Hematopoietic multipotent progenitor cell treated with erythropoietin and hydrocortisone succinate and interleukin-3 and kit ligand, for 17 days (in vitro differentiated cells): ENCODE measurements around the gene CACNA1B.

ENCODE experiments used
- DNase-seq: peaks from one replicate; pipeline ENCODE4 v3.0.0-alpha.2; 2015; ENCODE audit warnings: low spot score

Gene CACNA1B

GRCh38 chr9:137986268-137987099, 108.9 kb downstream of the CACNA1B start:
- no peak for DNase-seq

DNA sequence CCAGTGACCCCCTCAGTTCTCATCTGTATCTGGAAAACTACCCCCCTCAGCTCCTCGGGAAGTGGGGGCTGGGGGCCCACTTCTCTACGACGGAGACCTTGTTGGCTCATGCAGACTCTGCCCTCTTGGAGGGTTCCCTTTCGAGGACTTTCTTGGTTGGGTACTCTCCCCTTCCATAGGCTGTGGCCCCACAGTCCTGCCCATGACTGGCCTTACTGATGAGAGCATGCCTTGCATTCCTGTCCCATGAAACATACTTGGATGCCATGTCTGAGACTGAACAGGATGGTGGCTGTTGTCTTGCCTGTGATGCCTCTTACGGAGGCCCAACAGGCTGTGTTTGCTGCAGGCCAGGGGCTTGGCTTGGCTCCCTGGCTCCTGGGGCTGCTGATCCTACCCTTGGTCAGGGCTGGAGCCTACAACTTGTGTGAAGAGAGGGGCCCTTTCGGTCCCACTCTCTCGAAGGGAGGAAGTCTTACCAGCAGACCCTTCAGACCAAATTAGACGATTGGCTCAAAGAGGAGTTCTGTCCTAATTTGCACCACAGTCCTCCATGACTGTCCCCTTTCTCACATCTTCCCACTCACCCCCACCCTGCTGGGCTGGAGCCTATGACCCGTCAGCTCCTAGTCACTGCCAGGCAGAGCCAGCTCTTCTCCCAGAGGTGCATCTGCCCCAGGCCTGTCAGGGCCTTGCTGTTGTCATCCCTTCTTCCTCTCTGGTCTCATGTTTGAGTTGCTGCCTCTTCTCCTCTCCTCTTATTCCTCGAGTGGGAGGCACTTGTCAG, 109.9 kb downstream of the CACNA1B start:
- DNase-seq: no peak

- no peak for DNase-seq
These were observed 110.5 kb downstream of the CACNA1B start for GRCh38 chr9:137988051-137988450.

DNA sequence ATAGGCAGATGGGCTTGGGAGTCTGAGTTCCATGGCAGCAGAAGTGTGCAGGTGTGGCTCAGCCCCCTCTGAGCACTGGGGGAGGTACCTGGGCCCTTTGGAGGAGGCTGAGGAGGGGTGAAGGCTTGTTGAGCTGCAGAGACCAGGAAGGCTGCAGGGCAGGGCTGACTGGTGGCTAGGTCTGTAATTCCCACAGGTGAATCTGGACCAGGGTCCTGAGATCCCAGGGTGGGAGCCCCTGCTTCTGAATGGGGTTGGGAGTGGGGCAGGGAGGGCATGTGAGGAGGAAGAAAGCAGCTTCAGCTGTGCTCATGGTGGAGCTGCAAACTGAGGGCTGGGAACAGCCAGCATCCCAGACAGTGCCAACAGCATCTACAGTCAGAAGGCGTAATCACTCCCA, 111.1 kb downstream of the CACNA1B start:
- DNase-seq: no peak

DNA sequence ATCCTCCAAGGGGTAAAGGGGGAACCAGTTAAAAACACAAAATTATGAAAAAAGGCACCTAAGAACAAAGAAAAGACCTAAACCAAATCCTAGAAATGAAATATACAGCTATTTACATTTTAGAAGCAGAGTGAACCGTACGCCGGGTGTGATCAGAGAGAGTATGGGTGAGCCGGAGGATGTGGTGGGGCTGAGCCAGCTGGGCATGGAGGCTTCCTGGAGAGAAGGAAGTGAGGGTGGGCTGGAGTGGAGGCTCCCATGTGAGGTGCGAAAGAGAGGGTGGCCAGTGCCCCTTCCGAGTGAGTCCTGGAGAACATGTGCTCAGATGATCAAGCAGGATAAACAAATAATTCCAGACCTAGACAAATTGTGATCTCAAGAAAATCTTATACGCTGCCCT, 111.6 kb downstream of the CACNA1B start:
- DNase-seq: no peak

DNA sequence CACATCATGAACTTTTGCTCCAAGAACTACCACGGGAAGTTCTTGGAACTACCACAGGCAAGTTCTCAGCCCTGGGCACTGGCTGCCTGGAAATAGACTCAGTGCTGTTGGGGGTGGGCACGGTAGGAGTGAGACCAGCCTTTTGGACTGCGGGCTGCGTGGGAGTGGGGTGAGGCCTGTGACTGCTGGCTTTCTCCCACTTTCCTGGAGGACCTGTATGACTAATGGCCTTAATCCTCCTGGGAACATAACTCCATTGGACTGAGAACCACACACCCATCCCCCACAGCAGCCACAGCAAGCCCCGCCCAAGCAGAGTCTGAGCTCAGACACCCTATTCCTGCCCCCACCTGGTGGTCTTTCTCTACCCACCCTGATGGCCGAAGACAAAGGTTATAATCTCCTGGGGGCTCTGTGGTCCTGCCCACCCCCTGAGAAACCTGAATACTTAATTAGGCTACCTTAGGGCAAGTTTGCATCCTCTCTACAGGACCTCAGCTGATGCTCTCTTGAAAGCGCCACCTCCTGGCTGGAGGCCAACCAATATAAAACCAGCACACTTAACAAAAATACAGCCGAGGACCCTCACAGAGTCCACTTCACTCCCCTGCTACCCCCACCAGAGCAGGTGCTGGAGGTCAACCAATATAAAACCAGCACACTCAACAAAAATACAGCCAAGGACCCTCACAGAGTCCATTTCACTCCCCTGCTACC, 112.6 kb downstream of the CACNA1B start:
- no peak for DNase-seq

DNA sequence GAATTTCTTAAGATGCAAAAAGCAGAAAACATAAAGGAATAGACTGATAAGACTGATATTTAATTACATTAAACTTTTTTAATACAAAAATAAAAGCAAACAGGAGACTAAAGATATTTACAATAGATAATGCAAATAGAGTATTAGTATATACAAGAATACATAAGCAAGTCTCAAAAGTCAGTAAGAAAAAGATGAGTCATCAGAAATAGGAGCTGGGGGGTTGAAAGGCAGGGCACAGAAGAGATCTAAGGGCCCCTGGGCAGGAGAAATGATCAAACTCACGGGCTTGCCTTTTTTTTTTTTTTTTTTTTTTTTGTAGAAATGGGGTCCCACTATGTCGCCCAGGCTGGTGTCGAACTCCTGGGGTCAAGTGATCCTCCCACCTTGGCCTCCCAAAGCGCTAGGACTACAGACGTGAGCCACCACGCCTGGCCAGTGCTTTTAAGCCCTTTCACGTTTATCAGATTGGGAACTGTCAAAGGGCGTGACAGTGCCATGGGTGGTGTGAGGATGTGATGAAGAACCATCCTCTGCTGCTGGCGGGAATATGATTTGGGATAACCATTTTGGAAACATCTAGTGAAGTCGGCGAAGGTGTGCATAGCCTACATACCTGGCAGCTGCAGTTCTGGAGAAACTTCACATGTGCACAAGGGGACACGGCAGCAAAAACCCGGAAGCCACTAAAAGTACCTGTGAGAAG, 126.1 kb downstream of the CACNA1B start:
- no peak for DNase-seq

GRCh38 chr9:138006576-138007233, 129.1 kb downstream of the CACNA1B start:
- no peak for DNase-seq

DNA sequence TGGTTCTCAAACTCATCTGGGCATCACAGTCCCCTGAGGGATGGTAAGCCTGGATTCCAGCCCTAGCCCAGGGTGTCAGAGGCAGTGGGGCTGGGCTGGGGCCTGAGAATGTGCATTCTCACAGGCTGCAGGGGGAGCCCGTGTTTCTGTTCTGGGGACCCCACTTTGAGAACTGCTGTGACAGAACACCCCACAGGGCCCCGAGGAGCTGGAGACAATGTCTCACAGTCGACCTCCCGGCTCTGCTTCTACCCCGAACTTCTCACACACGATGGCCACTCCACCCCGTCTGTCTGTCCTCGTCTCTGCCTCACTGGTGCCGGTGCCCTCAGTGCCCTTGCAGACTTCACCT, 130.0 kb downstream of the CACNA1B start:
- no peak for DNase-seq

DNA sequence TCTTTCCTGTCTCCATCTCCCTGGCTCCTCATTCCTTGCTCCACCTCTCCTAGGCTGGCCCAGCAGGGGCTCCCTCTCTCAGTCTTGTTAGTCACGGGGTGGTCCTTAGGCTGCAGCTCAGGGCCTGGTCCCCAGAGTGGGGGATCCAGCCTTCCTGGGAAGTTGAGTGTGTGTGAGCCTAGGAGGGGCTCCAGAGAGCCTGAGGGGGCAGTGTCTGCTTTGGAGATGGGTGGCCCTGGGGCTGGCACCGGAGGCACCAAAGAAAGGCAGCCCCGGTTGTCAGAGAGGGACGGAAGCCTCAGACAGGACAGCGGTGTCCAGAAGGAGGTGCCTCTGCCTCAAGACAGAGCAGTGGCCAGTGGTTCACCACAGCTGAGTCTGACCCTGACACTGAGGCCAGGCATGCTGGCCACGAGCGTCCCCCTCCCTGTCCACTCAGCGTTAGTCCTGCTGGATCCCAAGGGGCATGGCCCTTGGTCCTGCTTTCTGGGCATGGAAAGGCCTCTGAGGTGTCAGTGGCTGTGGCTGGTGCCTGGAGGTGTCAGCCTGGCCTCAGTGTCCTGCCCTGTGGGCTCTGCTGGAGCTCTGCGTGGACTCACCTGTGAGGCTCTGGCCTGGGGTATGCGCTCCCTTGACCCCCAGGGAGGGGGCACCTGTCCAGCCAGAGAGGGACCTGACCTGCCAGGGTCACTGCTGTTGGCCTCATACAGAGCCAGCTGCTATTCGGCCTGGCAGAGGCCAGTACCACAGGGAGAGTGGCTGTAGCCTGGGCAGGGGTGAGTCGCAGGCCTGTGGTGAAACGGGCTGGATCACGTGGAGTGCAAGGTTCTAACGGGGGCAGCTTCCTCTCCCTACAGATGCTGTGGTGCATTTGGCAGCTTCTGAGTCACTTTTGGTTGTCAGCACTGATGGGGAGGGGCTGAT, 130.6 kb downstream of the CACNA1B start:
- DNase-seq: no peak

GRCh38 chr9:138009016-138009802, 131.6 kb downstream of the CACNA1B start:
- DNase-seq: no peak

DNA sequence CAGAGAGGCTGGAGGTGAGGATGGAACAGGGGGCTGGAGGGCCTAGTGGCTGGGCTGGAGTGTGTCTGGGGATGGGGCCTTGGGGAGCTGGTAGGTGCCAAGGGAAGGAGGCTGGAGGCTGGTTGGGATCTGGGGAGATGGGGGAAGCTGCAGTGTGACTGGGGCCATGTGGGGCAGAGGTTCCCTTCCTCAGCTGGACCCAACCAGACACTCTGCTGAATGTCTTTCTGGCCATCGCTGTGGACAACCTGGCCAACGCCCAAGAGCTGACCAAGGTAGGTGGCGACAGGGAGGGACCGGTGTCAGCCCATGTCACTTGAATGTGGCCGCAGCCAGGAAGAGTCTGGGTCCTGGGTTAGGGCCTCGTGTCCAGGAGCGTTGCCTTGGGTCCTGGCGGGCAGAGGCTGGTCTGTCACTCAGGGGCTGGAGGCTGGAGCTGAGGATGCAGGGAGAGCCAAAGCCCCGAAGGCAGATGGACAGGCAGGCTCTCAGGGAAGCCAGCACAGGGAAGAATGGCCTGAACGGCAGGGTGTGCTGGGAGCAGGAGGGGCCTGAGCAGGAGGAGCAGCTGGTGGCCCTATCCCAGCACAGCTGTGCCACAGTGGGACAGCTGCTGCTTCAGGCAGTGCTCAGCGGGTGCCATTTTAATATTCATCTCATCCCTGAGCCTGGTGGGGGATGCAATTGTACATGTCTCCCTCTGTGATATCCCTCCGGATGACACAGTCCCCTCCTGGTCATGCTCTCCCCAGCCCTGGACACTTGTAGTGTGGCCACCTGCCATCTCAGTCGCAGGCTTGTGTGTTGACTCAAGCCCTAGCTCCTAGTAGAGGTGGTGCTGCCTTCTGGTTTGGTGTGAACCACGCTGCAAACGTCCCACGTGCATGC, 132.5 kb downstream of the CACNA1B start:
- no peak for DNase-seq

DNA sequence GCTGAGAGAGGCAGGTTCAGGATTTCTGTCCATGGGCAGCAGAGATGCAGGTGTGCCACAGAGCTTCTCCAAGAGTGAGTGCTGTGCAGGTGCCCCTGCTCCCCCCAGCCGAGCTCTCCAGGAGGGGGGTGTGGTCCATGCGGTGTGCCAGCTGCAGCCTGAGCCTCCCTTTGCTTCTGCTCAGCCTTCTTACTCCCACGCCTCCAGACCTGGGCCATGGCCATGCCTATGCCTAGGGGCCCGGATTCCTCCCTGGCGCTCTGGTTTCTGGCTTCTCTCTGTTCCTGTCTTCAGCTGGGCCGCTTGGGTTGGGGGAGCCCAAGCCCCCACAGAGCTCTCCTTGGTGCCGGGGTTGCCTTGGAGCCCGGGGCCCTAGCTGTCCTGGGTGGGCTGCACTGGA, 133.3 kb downstream of the CACNA1B start:
- DNase-seq: no peak

DNA sequence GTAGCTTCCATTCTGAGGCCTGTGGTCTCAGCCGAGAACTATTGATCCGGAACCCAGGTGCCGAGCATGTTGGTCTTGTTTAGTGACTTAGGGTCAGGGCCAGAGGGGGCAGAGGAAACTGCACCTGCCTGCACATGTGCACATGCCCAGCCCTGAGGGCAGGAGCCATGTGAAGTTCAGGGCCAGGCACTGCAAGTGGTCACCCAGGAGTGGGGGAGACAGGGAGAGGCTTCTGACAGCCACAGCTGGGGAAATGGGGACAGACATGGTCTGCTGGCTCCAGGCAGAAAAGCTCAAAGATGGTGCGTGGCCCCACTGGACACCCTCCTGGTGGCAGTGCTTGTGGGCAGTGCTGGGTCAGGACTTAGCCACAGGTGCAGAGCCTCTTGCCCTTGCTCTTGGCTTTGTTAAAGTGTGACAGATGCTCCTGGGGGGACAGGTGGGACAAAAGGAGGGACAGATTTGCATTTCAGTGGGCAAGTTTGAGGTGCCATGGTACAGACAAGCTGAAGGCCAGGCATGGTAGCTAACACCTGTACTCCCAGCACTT, 134.4 kb downstream of the CACNA1B start:
- no peak for DNase-seq

DNA sequence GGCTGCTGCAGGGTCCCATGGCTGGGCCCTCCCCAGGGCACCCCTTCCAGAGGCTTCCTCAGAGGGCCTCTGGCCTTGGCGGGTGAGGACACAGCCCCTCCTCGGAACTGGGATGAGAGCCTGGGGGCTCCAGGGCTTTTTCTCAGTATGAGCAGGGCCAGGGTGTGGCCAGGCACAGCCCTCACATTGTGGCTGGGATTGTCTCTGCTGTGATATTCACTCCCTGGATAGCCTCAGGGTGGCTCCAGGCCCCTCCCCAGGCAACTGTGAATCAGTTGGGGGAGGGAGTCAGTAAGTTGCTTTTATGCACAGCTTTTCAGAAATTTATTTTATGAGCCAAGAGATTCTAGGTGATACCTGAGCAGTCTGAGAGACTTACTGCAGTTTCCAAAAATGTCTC, 135.7 kb downstream of the CACNA1B start:
- DNase-seq: no peak

GRCh38 chr9:138013836-138014562, 136.4 kb downstream of the CACNA1B start:
- no peak for DNase-seq

DNA sequence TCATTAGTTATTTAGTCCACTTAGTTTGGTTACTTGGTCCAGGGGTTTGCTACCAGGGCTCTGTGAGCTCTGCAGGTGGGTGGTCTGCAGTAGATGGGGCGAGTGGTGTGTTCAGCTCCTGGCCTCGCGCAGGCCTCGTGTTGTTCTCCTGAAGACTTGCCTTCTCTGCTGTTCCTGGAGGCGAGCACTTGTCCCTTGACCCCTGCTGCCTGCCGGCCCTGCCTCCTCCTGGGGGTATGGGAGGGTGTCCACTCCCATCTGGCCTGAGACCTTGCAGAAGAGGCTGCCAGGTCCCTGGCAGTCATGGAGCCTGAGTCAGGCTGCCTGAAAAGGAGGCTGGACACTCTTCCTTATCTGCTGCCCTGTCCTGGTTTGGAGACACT, 137.0 kb downstream of the CACNA1B start:
- no peak for DNase-seq
